Measurements from ENCODE around the gene NLRP11.

GRCh38 chr19:55813906-55814305 is 17.9 kb downstream of the NLRP11 start:
- TF ChIP-seq EGR1 (IDR thresholded peaks at IDR 0.05) (no peak), TCF12 (IDR thresholded peaks at IDR 0.05; ENCODE audit: low read depth) (no peak), YY1 (IDR thresholded peaks at IDR 0.05; ENCODE audit: low read depth) (no peak), NFIC (IDR thresholded peaks at IDR 0.05) (no peak), RAD21 (IDR thresholded peaks at IDR 0.05; ENCODE audit: low read depth) (no peak)

All from Ishikawa (cell line).